NCI-H2171 (cell line): ENCODE measurements around the gene GRK4.
A peak's percentile ranks its signal among the peaks of the same experiment; 100 is the strongest.

Experiments used
- DNase-seq: peaks from one replicate; lab custom pipeline; 2025; lab: John Stamatoyannopoulos, UW

The GRK4 gene

GRCh38 chr4:3070709-3071500 is 107.5 kb downstream of the GRK4 start:
- no peak for DNase-seq

GRCh38 chr4:3071811-3072210 is 108.4 kb downstream of the GRK4 start:
- no peak for DNase-seq

GRCh38 chr4:3073158-3074077 is 110.0 kb downstream of the GRK4 start:
- DNase-seq, result no peak

GRCh38 chr4:3074078-3074845 is 110.9 kb downstream of the GRK4 start, which contains the start of the genes HTT and HTT-AS:
Gene HTT (plus strand): TSS chr4:3074681. CDS start chr4:3074826, 145 bp downstream.
Gene HTT-AS (minus strand): TSS chr4:3074538.
- DNase-seq, result peak; percentile 71

- peak; percentile 20 for DNase-seq
These were observed 111.7 kb downstream of the GRK4 start for GRCh38 chr4:3074846-3075651.

- DNase-seq, result no peak
These were observed 112.2 kb downstream of the GRK4 start for GRCh38 chr4:3075652-3075981.

GRCh38 chr4:3077796-3078195 is 114.4 kb downstream of the GRK4 start:
- DNase-seq, result no peak

- DNase-seq, result no peak
These were observed 116.3 kb downstream of the GRK4 start for GRCh38 chr4:3079694-3080123.

- no peak for DNase-seq
These were observed 119.6 kb downstream of the GRK4 start for GRCh38 chr4:3082925-3083515.

- DNase-seq, result no peak
These were observed 120.4 kb downstream of the GRK4 start for GRCh38 chr4:3083732-3084131.

- DNase-seq, result no peak
These were observed 122.7 kb downstream of the GRK4 start for GRCh38 chr4:3085948-3086670.

GRCh38 chr4:3087115-3087797 is 123.9 kb downstream of the GRK4 start:
- DNase-seq, result no peak
